Dedifferentiated amniotic fluid mesenchymal stem cell (primary cell): ENCODE measurements around the gene CCNYL1.
"Not testable (repeated sequence)": the region's sequence is repeated elsewhere in the genome, so short reads cannot be mapped to it uniquely, and the experiment has no call there.

ENCODE experiments used
- DNase-seq: peaks from one replicate; pipeline ENCODE4 v3.0.0-alpha.2; 2016; ENCODE audit errors: extremely low spot score

Gene CCNYL1

GRCh38 chr2:207734636-207735512 is 23.4 kb downstream of the CCNYL1 start:
- DNase-seq = no peak

GRCh38 chr2:207735513-207735859 is 24.0 kb downstream of the CCNYL1 start:
- DNase-seq = not testable (repeated sequence)

- DNase-seq = no peak
Measured at GRCh38 chr2:207743514-207743913, 32.1 kb downstream of the CCNYL1 start.

GRCh38 chr2:207744050-207744449 is 32.6 kb downstream of the CCNYL1 start:
- no peak for DNase-seq

GRCh38 chr2:207744451-207744850 is 33.0 kb downstream of the CCNYL1 start:
- DNase-seq = no peak

GRCh38 chr2:207746131-207746530 is 34.7 kb downstream of the CCNYL1 start:
- peak; percentile 69 for DNase-seq

GRCh38 chr2:207747653-207748560 is 36.5 kb downstream of the CCNYL1 start:
- no peak for DNase-seq

GRCh38 chr2:207748993-207749392 is 37.6 kb downstream of the CCNYL1 start:
- no peak for DNase-seq

GRCh38 chr2:207749873-207750272 is 38.4 kb downstream of the CCNYL1 start:
- DNase-seq = no peak

- no peak for DNase-seq
Measured at GRCh38 chr2:207750345-207750744, 38.9 kb downstream of the CCNYL1 start.

- DNase-seq = no peak
Measured at GRCh38 chr2:207750876-207751275, 39.4 kb downstream of the CCNYL1 start.

GRCh38 chr2:207753688-207754087 is 42.2 kb downstream of the CCNYL1 start:
- DNase-seq = not testable (repeated sequence)

GRCh38 chr2:207754498-207755383 is 43.3 kb downstream of the CCNYL1 start:
- no peak for DNase-seq

- no peak for DNase-seq
Measured at GRCh38 chr2:207758025-207758424, 46.6 kb downstream of the CCNYL1 start.

- DNase-seq = no peak
Measured at GRCh38 chr2:207759890-207760289, 48.5 kb downstream of the CCNYL1 start.

- DNase-seq = no peak
Measured at GRCh38 chr2:207760453-207760852, 49.0 kb downstream of the CCNYL1 start.

GRCh38 chr2:207761426-207761825 is 50.0 kb downstream of the CCNYL1 start:
- DNase-seq = not testable (repeated sequence)

- DNase-seq = no peak
Measured at GRCh38 chr2:207762146-207762545, 50.7 kb downstream of the CCNYL1 start.

GRCh38 chr2:207763303-207763917 is 52.0 kb downstream of the CCNYL1 start:
- DNase-seq = no peak

- DNase-seq = no peak
Measured at GRCh38 chr2:207764096-207764630, 52.7 kb downstream of the CCNYL1 start.

GRCh38 chr2:207765547-207765946 is 54.1 kb downstream of the CCNYL1 start:
- DNase-seq = no peak
